IPS-15b (cell line): ENCODE data around the gene MAPKAP1.

Experiments used
- H3K27me3 ChIP-seq: one replicate; pipeline ENCODE4 v1.6.1; 2013; ENCODE audit warnings: low read length; ENCODE audit not compliant: control insufficient read depth, insufficient read depth
- H3K36me3 ChIP-seq: one replicate; pipeline ENCODE4 v1.6.1; 2013; ENCODE audit warnings: low read length; ENCODE audit not compliant: control insufficient read depth, insufficient read depth
- H3K4me1 ChIP-seq: one replicate; pipeline ENCODE4 v1.6.1; 2013; ENCODE audit warnings: mild to moderate bottlenecking, low read length; ENCODE audit not compliant: control insufficient read depth, insufficient read depth
- H3K4me3 ChIP-seq: one replicate; pipeline ENCODE4 v1.5.1; 2013; ENCODE audit warnings: low read depth, low read length
- H3K9ac ChIP-seq: one replicate; pipeline ENCODE4 v1.6.1; 2013; ENCODE audit warnings: low read depth, mild to moderate bottlenecking, low read length
- H3K9me3 ChIP-seq: one replicate; pipeline ENCODE4 v1.6.1; 2013; ENCODE audit warnings: mild to moderate bottlenecking, low read length; ENCODE audit not compliant: control insufficient read depth, insufficient read depth

Gene MAPKAP1

GRCh38 chr9:125706651-125707471 is at the start of gene MAPKAP1:
Gene MAPKAP1, minus strand, starts transcription at chr9:125707208. Its CDS starts 34,634 bp downstream, at chr9:125672574.
- Histone ChIP-seq H3K27me3 (no peaks in the 10 kb centered on the region), H3K4me3 (peak within 1 kb of the TSS; percentile 88), H3K4me1 (peaks cover 14% of the 10 kb centered on the region), H3K9me3 (no peaks in the 10 kb centered on the region), H3K9ac (peak within 1 kb of the TSS; percentile 81), H3K36me3 (no peaks in the 10 kb centered on the region)

- H3K9ac ChIP-seq: no peak overlapping the region
- H3K36me3 ChIP-seq: no peaks in the 10 kb centered on the region
- peaks cover 73% of the 10 kb centered on the region for H3K4me1 ChIP-seq
- no peaks in the 10 kb centered on the region for H3K9me3 ChIP-seq
- no peak overlapping the region for H3K4me3 ChIP-seq
- H3K27me3 ChIP-seq: no peaks in the 10 kb centered on the region
Observed at GRCh38 chr9:125756518-125756917, 49.5 kb upstream of the MAPKAP1 start.

GRCh38 chr9:125755340-125755739 is 48.3 kb upstream of the MAPKAP1 start:
- Histone ChIP-seq H3K36me3 (no peaks in the 10 kb centered on the region), H3K27me3 (no peaks in the 10 kb centered on the region), H3K4me3 (no peak overlapping the region), H3K4me1 (peaks cover 65% of the 10 kb centered on the region), H3K9ac (no peak overlapping the region), H3K9me3 (no peaks in the 10 kb centered on the region)

GRCh38 chr9:125754096-125754495 is 47.1 kb upstream of the MAPKAP1 start:
- H3K4me1 ChIP-seq: peaks cover 67% of the 10 kb centered on the region
- no peak overlapping the region for H3K4me3 ChIP-seq
- H3K9ac ChIP-seq: no peak overlapping the region
- H3K36me3 ChIP-seq: no peaks in the 10 kb centered on the region
- H3K27me3 ChIP-seq: no peaks in the 10 kb centered on the region
- H3K9me3 ChIP-seq: no peaks in the 10 kb centered on the region

- peak overlapping the region; percentile 8 for H3K4me3 ChIP-seq
- H3K9ac ChIP-seq: no peak overlapping the region
Observed at GRCh38 chr9:125752070-125752628, 45.1 kb upstream of the MAPKAP1 start.

GRCh38 chr9:125750627-125751011 is 43.6 kb upstream of the MAPKAP1 start:
- Histone ChIP-seq H3K27me3 (no peaks in the 10 kb centered on the region), H3K4me1 (peaks cover 35% of the 10 kb centered on the region), H3K9me3 (no peaks in the 10 kb centered on the region), H3K36me3 (no peaks in the 10 kb centered on the region), H3K9ac (no peak overlapping the region), H3K4me3 (peak overlapping the region; percentile 72)

More at GRCh38 chr9:125752070-125752628, 45.1 kb upstream of the MAPKAP1 start:
- Histone ChIP-seq H3K4me1 (peaks cover 49% of the 10 kb centered on the region), H3K36me3 (no peaks in the 10 kb centered on the region), H3K27me3 (no peaks in the 10 kb centered on the region), H3K9me3 (no peaks in the 10 kb centered on the region)

- Histone ChIP-seq H3K27me3 (peaks cover 4% of the 10 kb centered on the region), H3K36me3 (no peaks in the 10 kb centered on the region), H3K9ac (no peak overlapping the region), H3K9me3 (no peaks in the 10 kb centered on the region), H3K4me1 (peaks cover 32% of the 10 kb centered on the region), H3K4me3 (peak overlapping the region; percentile 72)
Observed at GRCh38 chr9:125749951-125750626, 43.1 kb upstream of the MAPKAP1 start.

- H3K4me1 ChIP-seq: peaks cover 28% of the 10 kb centered on the region
- peaks cover 4% of the 10 kb centered on the region for H3K27me3 ChIP-seq
- H3K9me3 ChIP-seq: no peaks in the 10 kb centered on the region
- H3K36me3 ChIP-seq: no peaks in the 10 kb centered on the region
- H3K9ac ChIP-seq: no peak overlapping the region
- peak overlapping the region; percentile 72 for H3K4me3 ChIP-seq
Observed at GRCh38 chr9:125749287-125749935, 42.4 kb upstream of the MAPKAP1 start.

GRCh38 chr9:125748446-125749099 is 41.6 kb upstream of the MAPKAP1 start:
- Histone ChIP-seq H3K36me3 (no peaks in the 10 kb centered on the region), H3K4me3 (peak overlapping the region; percentile 72), H3K4me1 (peaks cover 24% of the 10 kb centered on the region)

GRCh38 chr9:125747765-125748445 is 40.9 kb upstream of the MAPKAP1 start:
- Histone ChIP-seq H3K27me3 (peaks cover 4% of the 10 kb centered on the region), H3K9ac (peak overlapping the region; percentile 65), H3K4me3 (peak overlapping the region; percentile 72), H3K36me3 (no peaks in the 10 kb centered on the region), H3K9me3 (no peaks in the 10 kb centered on the region), H3K4me1 (peaks cover 24% of the 10 kb centered on the region)

More at GRCh38 chr9:125748446-125749099, 41.6 kb upstream of the MAPKAP1 start:
- H3K9me3 ChIP-seq: no peaks in the 10 kb centered on the region
- H3K9ac ChIP-seq: peak overlapping the region; percentile 65
- H3K27me3 ChIP-seq: peaks cover 4% of the 10 kb centered on the region
